HG02970 (cell line): ENCODE results near the gene CEND1.

Experiments used
- ATAC-seq: cut with Tn5 transposase; IDR thresholded peaks from one replicate; pipeline ENCODE4 v1.9.1; 2021; ENCODE audit warnings: mild to moderate bottlenecking, moderate library complexity, moderate number of reproducible peaks; ENCODE audit not compliant: unreplicated experiment, low FRiP score

CEND1 gene

GRCh38 chr11:813072-813455 lies 23.2 kb upstream of the CEND1 start:
- ATAC-seq, result no peak

DNA sequence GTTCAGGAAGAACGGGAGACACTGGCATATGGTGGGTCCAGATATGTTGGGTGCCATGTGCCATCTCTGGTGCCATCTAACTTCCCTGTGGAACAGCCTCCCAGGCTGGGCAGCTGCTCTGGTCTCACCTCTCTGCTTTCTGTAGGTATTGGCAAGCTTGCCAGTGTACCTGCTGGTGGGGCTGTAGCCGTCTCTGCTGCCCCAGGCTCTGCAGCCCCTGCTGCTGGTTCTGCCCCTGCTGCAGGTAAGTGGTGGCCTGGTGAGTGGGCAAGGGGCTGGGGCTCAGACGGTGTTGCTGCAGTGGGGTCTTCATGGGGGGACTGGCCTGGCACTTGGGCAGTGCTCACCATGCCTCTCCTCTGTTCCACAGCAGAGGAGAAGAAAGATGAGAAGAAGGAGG lies 22.5 kb upstream of the CEND1 start:
- no peak for ATAC-seq

DNA sequence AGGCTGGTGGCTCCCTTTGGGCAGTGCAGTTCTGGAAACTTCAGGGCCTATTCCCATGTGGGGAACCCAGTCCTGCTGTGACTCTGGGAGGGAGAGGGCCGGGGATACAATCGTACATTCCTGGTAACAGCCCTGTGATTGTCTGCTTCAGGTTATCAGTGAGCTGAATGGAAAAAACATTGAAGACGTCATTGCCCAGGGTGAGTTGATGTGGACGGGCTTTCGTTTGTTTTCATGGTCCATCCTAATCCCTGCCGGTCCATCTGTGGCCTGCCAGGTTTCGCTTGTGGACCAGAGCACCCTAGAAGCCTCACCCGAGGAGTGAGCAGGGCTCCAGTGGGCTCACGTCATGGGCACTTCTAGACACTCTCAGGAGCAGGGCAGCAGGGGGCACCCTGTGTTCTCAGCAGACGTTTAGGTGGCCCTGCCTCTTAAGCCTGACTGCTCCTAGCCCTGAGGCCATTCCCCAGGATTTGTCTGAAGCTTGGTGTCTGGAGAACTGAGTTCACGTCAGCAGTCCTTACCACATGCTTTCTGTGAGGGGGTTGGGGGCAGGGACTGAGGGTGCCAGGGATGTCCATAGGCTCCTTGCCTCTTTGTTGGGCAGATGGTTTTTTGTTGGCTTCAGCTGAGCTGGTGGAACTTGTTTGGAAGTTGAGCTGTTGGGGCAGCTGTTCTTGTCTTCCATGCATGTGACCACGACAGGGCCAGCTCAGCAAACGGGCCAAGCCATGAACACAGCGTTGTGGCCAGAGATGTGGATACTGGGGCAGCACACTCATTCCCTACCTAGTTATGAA lies 21.8 kb upstream of the CEND1 start:
- no peak for ATAC-seq

GRCh38 chr11:810040-810567 lies 20.2 kb upstream of the CEND1 start:
- ATAC-seq, result no peak

DNA sequence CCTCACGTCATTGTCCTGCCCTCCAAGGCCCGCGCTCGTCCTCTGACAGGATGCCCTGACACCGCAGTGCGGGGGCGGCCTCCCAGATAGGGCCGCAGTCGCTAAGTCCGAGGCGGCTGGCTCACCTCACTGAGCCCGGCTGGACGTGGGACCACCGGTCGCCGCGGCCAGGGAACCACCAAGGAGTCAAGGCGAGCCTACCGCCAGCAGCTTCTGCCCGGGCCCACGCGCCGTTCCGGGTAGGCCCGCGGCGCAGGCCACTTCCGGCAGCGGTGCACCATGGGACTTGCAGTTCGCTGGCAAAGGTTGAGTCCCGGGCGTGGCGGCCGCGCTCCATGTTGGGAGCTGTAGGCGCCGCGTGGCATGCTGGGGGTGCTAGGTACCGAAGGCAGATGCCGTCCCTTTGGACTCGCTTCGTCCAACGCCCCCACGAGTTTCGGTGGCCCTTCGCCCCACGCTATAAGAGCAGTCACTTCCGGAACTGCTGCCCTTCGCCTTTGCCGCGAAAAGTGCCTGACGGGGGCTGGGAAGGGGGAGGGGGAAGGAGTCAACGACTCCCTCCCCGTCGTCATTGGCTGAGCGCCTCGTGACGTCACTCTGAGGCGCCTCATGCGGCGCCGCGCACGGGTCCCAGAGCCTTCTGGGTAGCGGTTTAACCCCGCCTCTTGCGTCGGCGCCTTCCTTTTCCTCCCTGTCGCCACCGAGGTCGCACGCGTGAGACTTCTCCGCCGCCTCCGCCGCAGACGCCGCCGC lies 19.6 kb upstream of the CEND1 start, which contains the start of gene RPLP2:
TSS of gene RPLP2 (plus strand) at position 681 of the 753 bp plus-strand sequence. CDS start 268 bp downstream, outside the sequence.
- peak; percentile 69 for ATAC-seq

DNA sequence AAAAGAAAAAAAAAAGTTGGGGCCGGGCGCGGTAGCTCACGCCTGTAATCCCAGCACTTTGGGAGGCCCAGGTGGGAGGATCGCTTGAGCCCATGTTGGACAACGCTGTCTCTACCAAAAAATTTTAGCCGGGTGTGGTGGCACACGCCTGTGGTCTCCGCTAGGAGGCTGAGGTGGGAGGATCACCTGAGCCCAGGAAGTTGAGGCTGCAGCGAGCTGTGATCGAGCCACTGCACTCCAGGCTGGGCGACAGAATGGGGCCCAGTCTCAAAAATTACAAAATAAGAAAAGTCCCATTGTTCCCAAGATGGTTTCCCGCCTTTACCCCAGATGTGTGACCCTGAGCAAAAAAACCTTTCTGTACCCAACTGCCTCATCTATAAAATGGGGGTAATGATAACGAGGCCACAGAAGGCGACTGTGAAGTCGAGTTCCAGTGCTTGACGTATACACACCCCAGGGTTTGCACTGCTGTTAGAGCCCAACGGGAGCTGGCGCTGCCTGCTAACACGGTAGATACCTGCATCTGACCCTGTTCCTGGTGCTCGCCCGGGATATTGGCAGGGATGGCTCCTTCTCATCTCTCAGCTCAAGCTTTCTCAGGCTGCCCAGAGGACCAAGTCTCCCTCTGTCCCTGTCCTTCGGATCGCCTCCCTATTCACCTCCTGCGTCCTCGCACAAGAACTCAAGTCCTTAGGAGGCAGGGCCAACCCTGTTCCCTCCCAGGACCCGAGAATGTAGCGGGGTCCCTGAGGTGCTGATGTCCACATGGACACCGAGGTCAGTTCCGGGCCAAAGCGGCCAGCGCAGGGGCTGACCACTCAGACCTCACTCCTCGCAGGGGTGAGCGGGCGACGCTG lies 18.8 kb upstream of the CEND1 start:
- no peak for ATAC-seq

GRCh38 chr11:804599-804964 lies 14.7 kb upstream of the CEND1 start:
- ATAC-seq, result no peak

- no peak for ATAC-seq
Measured at GRCh38 chr11:803770-804598, 14.1 kb upstream of the CEND1 start.

GRCh38 chr11:803467-803742 lies 13.5 kb upstream of the CEND1 start:
- no peak for ATAC-seq

- ATAC-seq, result no peak
Measured at GRCh38 chr11:802693-803466, 13.0 kb upstream of the CEND1 start.

DNA sequence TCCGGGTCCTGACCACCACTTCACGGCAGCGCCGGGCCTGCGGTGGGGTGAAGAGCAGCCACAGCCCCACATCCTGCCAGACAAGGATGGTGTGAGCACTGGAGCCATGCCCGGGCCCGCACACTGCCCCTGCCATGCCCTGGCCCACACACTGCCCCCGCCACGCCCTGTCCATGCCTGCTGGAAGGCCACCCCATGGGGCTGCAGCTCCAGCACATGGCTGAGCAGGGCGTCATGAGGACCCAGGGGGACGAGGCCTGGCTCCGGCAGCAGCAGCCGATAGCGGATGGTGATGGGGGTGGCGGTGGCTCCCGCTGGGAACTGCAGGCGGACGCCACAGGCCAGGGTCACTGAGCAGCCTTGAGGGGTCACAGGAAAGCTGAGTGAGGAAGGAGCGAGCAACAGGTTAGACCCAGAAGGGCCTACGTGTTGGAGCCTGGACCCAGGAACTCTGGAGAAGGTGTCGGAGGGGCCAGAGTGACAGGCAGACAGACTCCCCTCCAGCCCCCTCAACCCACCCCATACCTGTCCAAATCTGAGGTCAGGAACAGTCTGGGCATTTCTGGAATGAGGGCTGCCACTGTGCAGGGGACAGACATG lies 12.2 kb upstream of the CEND1 start:
- ATAC-seq, result no peak

DNA sequence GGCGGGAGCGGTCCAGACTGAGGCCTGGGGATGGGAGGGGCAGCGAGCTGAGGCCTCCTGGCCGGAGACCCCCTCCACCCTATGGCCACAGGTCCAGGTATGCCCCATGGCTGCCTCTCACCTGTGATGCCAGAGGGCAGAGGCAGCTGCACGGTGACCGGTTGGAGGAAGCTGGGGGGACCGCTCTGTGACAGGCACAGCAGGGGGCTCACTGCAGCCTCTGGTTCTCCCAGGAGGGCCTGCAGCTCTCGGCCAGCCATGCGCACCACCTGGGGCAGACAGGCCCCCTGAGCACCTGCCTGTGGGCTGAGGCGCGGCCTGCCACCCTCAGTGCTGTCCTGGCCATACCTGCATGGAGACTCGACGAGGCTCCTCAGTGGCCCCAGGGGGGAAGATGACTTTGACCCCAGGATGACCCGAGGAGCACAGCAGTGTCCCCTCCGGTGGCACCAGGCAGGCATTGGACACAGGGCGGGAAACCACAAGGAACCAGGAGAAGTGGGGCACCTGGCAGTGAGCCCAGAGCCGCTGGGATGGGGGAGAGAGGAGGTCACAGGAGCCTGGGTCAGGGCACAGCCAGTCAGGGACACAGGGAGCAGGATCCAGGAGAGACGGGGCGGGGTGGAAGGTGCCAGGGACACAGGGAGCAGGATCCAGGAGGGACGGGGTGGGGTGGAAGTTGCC lies 11.3 kb upstream of the CEND1 start:
- ATAC-seq, result no peak

DNA sequence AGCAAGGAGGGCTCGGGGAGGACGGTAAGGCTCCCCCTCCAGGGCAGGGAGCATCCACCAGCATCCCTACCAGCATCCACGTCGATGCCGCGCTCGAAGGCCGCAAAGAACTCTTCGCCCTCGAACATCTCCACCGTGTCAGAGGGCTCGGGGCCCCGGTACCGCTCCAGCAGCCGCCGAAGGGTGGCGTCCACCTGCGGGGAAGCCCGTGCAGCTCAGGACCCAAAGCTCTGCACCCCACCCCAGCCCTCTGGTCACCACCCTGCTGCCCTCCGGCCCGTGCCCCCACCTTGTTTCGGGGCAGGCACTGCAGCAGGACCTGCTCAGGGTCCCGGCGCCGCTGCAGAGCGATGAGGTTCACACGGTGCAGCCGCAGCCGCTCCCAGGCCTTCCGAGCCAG lies 10.6 kb upstream of the CEND1 start:
- no peak for ATAC-seq

GRCh38 chr11:799641-800316 lies 9.9 kb upstream of the CEND1 start:
- no peak for ATAC-seq

DNA sequence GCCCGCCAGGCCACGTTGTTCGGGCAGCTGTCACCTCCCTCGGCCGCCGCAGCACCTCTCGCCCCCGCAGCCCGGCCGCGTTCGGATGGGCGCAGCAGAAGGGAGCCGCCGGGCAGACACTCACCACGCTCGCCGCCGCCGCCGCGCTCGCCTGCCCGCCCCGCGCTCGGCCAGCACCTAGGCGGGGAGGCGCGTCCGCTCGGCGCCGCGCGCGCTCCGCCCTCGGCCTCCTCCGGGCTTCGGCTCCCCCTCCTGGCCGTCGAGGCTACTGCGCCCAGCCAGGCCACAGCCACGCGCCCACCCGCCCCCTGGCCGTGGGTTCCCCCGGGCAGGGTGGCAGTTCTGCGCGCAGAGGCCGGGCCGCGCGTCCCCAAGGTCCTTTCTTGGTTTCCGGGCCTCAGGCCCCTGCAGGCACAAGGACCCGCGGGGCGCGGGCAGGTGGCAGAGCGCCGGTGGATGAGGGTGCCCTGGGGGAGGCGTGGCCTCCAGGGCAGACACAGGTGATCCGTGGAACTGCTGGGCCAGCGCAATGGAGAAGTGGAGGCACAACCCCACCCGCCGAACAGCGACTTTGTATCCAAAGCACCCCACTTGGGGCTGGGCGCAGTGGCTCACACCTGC lies 8.3 kb upstream of the CEND1 start, which contains the start of gene SLC25A22:
TSS of gene SLC25A22 (minus strand) at position 189 of the 621 bp plus-strand sequence. CDS start 3,275 bp downstream, outside the sequence.
- ATAC-seq, result peak; percentile 52

- peak; percentile 37 for ATAC-seq
Measured at GRCh38 chr11:797296-798092, 7.6 kb upstream of the CEND1 start.
